ENCODE results near the gene GNAI2.

DNA sequence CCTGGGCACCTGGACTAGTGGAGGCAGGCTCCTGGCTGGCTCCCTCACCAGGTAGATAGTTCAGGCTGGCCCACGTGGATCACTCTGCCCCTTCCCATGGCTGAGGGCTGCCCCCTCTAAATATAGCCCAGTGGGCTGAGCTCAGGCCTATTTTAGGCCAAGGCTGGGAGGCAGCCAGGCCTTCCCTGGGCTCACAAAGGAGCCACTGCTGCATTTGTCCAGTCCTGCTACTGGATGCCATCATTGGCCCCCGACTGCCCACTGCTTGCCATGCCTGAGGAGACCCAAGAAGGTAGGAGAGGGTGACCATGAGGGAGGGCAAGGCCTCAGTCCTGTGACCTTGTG lies 42.8 kb downstream of the GNAI2 start, which contains the start of gene LSMEM2:
- TF ChIP-seq, protein P1, sequence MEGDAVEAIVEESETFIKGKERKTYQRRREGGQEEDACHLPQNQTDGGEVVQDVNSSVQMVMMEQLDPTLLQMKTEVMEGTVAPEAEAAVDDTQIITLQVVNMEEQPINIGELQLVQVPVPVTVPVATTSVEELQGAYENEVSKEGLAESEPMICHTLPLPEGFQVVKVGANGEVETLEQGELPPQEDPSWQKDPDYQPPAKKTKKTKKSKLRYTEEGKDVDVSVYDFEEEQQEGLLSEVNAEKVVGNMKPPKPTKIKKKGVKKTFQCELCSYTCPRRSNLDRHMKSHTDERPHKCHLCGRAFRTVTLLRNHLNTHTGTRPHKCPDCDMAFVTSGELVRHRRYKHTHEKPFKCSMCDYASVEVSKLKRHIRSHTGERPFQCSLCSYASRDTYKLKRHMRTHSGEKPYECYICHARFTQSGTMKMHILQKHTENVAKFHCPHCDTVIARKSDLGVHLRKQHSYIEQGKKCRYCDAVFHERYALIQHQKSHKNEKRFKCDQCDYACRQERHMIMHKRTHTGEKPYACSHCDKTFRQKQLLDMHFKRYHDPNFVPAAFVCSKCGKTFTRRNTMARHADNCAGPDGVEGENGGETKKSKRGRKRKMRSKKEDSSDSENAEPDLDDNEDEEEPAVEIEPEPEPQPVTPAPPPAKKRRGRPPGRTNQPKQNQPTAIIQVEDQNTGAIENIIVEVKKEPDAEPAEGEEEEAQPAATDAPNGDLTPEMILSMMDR (IDR thresholded peaks at IDR 0.05): no peak
- no peak for TF ChIP-seq ZFX (IDR thresholded peaks at IDR 0.05; ENCODE audit: borderline replicate concordance)
